22Rv1 (cell line): Measurements from ENCODE around the gene SLC1A1.

Experiments used
- H3K27ac ChIP-seq: fragments of 450-650 bp; 2 replicates; pipeline ENCODE4 v1.5.1; 2017
- CTCF ChIP-seq: fragments of 450-650 bp; IDR thresholded peaks from 2 replicates; pipeline ENCODE4 v1.5.1; 2017; ENCODE audit warnings: mild to moderate bottlenecking
- ZFX ChIP-seq: fragments of 450-650 bp; IDR thresholded peaks from 2 replicates; pipeline ENCODE4 v1.6.1; 2017; ENCODE audit warnings: antibody characterized with exemption, borderline replicate concordance

The SLC1A1 gene

GRCh38 chr9:4581861-4582565 lies 91.7 kb downstream of the SLC1A1 start:
- no peak overlapping the region for H3K27ac ChIP-seq
- TF ChIP-seq CTCF = no peak
- no peak for TF ChIP-seq ZFX

- no peak for TF ChIP-seq CTCF
- TF ChIP-seq ZFX = no peak
- H3K27ac ChIP-seq = no peak overlapping the region
These were observed 92.7 kb downstream of the SLC1A1 start for GRCh38 chr9:4583001-4583400.

- no peak overlapping the region for H3K27ac ChIP-seq
- TF ChIP-seq CTCF = no peak
These were observed 94.4 kb downstream of the SLC1A1 start for GRCh38 chr9:4584636-4585035.

- H3K27ac ChIP-seq = no peak overlapping the region
- TF ChIP-seq CTCF (no peak), ZFX (no peak)
These were observed 94.9 kb downstream of the SLC1A1 start for GRCh38 chr9:4585135-4585534.

GRCh38 chr9:4588721-4589120 lies 98.5 kb downstream of the SLC1A1 start:
- no peak overlapping the region for H3K27ac ChIP-seq
- TF ChIP-seq ZFX = no peak
- TF ChIP-seq CTCF = no peak

- TF ChIP-seq ZFX (no peak), CTCF (no peak)
- no peak overlapping the region for H3K27ac ChIP-seq
These were observed 100.3 kb downstream of the SLC1A1 start for GRCh38 chr9:4590430-4591122.

- TF ChIP-seq ZFX = no peak
- no peak for TF ChIP-seq CTCF
These were observed 100.8 kb downstream of the SLC1A1 start for GRCh38 chr9:4591123-4591500.

More at GRCh38 chr9:4591123-4591500, 100.8 kb downstream of the SLC1A1 start:
- H3K27ac ChIP-seq = no peak overlapping the region
